IMR-90 (cell line): ENCODE data around the gene AKR1A1. TPM values are rescaled to one million over a fixed set of nuclear protein-coding genes. Genes with fewer than 3 reads are reported as not detected.
A peak's percentile ranks its signal among the peaks of the same experiment; 100 is the strongest.

Experiments
- ATAC-seq: fragments of 200-7000 bp; cut with Tn5 transposase; 2 replicates; pipeline ENCODE4 v1.9.1; 2020; ENCODE audit warnings: low read depth, mild to moderate bottlenecking, moderate library complexity
- BruUV-seq: library from RNA; stranded (reverse); fragments of 400-500 nt; replicated peaks from 2 replicates; lab custom pipeline; 2021; lab: Mats Ljungman, UMichigan
- CTCF ChIA-PET: fragments of 300-600 bp; formaldehyde crosslinking; extraction: SDS; loops from one replicate; lab custom pipeline; 2021; ENCODE audit warnings: antibody characterized with exemption; lab: Yijun Ruan, JAX
- POLR2A ChIA-PET: fragments of 300-600 bp; sonication (Branson Sonifier 250); formaldehyde crosslinking; loops from one replicate; lab custom pipeline; 2022; ENCODE audit warnings: antibody characterized with exemption; ENCODE audit not compliant: unreplicated experiment; lab: Charles Lee
- DNase-seq: peaks from one replicate; pipeline ENCODE4 v3.0.0; 2013
- H2AFZ ChIP-seq: replicated peaks from 2 replicates; pipeline ENCODE3; 2013; ENCODE audit warnings: low read length, mild to moderate bottlenecking; ENCODE audit not compliant: poor library complexity
- H2AK5ac ChIP-seq: 2 replicates; pipeline ENCODE4 v1.6.1; 2013; ENCODE audit warnings: low read depth, low read length, inconsistent platforms
- H2AK9ac ChIP-seq: replicated peaks from 2 replicates; pipeline ENCODE3; 2013; ENCODE audit warnings: mild to moderate bottlenecking, low read depth, low read length, moderate library complexity; ENCODE audit not compliant: poor library complexity
- H2BK120ac ChIP-seq: 2 replicates; pipeline ENCODE4 v1.6.1; 2013; ENCODE audit warnings: low read depth, low read length, inconsistent platforms
- H2BK15ac ChIP-seq: 3 replicates; pipeline ENCODE4 v1.6.1; 2013; ENCODE audit warnings: low read depth, low read length, inconsistent platforms
- H2BK20ac ChIP-seq: 2 replicates; pipeline ENCODE4 v1.6.1; 2013; ENCODE audit warnings: low read depth, mild to moderate bottlenecking, inconsistent platforms, low read length, moderate library complexity
- H2BK5ac ChIP-seq: 2 replicates; pipeline ENCODE4 v1.6.1; 2013; ENCODE audit warnings: mild to moderate bottlenecking, low read depth, low read length, inconsistent platforms; ENCODE audit not compliant: poor library complexity, severe bottlenecking
- H3K14ac ChIP-seq: replicated peaks from 2 replicates; pipeline ENCODE4 v1.6.1; 2013; ENCODE audit warnings: low read depth, low read length, inconsistent platforms
- H3K18ac ChIP-seq: 2 replicates; pipeline ENCODE4 v1.6.1; 2013; ENCODE audit warnings: low read depth, low read length, control low read depth
- H3K23ac ChIP-seq: 2 replicates; pipeline ENCODE4 v1.6.1; 2013; ENCODE audit warnings: low read depth, low read length, inconsistent platforms
- H3K27ac ChIP-seq: 2 replicates; pipeline ENCODE4 v1.5.1; 2013; ENCODE audit warnings: mild to moderate bottlenecking, control low read depth, low read length; ENCODE audit not compliant: insufficient read depth
- H3K27me3 ChIP-seq: 2 replicates; pipeline ENCODE4 v1.6.1; 2013; ENCODE audit warnings: low read length; ENCODE audit not compliant: control insufficient read depth, insufficient read depth
- H3K36me3 ChIP-seq: 2 replicates; pipeline ENCODE4 v1.6.1; 2013; ENCODE audit warnings: low read length, mixed read lengths; ENCODE audit not compliant: control insufficient read depth, insufficient read depth
- H3K4ac ChIP-seq: 2 replicates; pipeline ENCODE4 v1.6.1; 2013; ENCODE audit warnings: low read depth, low read length, inconsistent platforms
- H3K4me1 ChIP-seq: 2 replicates; pipeline ENCODE4 v1.6.1; 2013; ENCODE audit warnings: low read length, mixed read lengths; ENCODE audit not compliant: control insufficient read depth, insufficient read depth
- H3K4me2 ChIP-seq: 2 replicates; pipeline ENCODE4 v1.6.1; 2013; ENCODE audit warnings: low read depth, mild to moderate bottlenecking, control low read depth, low read length, moderate library complexity
- H3K4me3 ChIP-seq: 2 replicates; pipeline ENCODE4 v1.5.1; 2013; ENCODE audit warnings: low read depth, mild to moderate bottlenecking, control low read depth, low read length, moderate library complexity; ENCODE audit not compliant: insufficient read depth
- H3K56ac ChIP-seq: 2 replicates; pipeline ENCODE4 v1.6.1; 2013; ENCODE audit warnings: low read length, inconsistent platforms; ENCODE audit not compliant: insufficient read depth; ENCODE audit errors: extremely low read depth
- H3K79me1 ChIP-seq, 2 experiments: 2 replicates each; pipeline ENCODE4 v1.6.1; 2013; ENCODE audit warnings: low read length in 2 of 2, inconsistent platforms in 1 of 2, low read depth in 1 of 2
- H3K9ac ChIP-seq: 2 replicates; pipeline ENCODE4 v1.6.1; 2013; ENCODE audit warnings: low read depth, low read length, control low read depth
- H3K9me1 ChIP-seq: 2 replicates; pipeline ENCODE4 v1.6.1; 2013; ENCODE audit warnings: low read length, inconsistent platforms; ENCODE audit not compliant: insufficient read depth
- H3K9me3 ChIP-seq: 2 replicates; pipeline ENCODE4 v1.6.1; 2013; ENCODE audit warnings: low read length; ENCODE audit not compliant: control insufficient read depth, insufficient read depth
- H4K20me1 ChIP-seq: 2 replicates; pipeline ENCODE4 v1.6.1; 2013; ENCODE audit warnings: low read length, inconsistent platforms; ENCODE audit not compliant: insufficient read depth
- H4K5ac ChIP-seq: 2 replicates; pipeline ENCODE4 v1.6.1; 2013; ENCODE audit warnings: mild to moderate bottlenecking, low read depth, low read length, control low read depth
- H4K8ac ChIP-seq, 2 experiments: 2 replicates each; pipeline ENCODE4 v1.6.1; 2013; ENCODE audit warnings: low read depth in 2 of 2, low read length in 2 of 2, control low read depth in 1 of 2, inconsistent platforms in 1 of 2
- H4K91ac ChIP-seq: 2 replicates; pipeline ENCODE4 v1.6.1; 2013; ENCODE audit warnings: low read depth, low read length, inconsistent platforms; ENCODE audit not compliant: insufficient read depth
- BHLHE40 ChIP-seq: fragments of 150-350 bp; IDR thresholded peaks from 2 replicates; pipeline ENCODE4 v1.6.1; 2016; ENCODE audit warnings: mild to moderate bottlenecking, low read depth, low read length
- MXI1 ChIP-seq: IDR thresholded peaks from 2 replicates; pipeline ENCODE4 v1.6.1; 2012; ENCODE audit warnings: low read depth, mild to moderate bottlenecking, low read length, moderate library complexity, borderline replicate concordance
- POLR2A ChIP-seq: IDR thresholded peaks from 2 replicates; pipeline ENCODE4 v1.6.1; 2012; ENCODE audit warnings: mild to moderate bottlenecking, low read depth, low read length
- RAD21 ChIP-seq: IDR thresholded peaks from 2 replicates; pipeline ENCODE4 v1.6.1; 2012; ENCODE audit warnings: low read length, improper control_type of control experiment
- RFX5 ChIP-seq: IDR thresholded peaks from 2 replicates; pipeline ENCODE4 v1.8.0; 2012; ENCODE audit warnings: low read depth, mild to moderate bottlenecking, low read length, moderate library complexity
- WGBS, 2 experiments: methylation state at CpG; one replicate each; pipeline versions ENCODE4 v1.1.5 to v1.1.7; 2013; ENCODE audit warnings: missing lambda C conversion rate in 2 of 2; ENCODE audit not compliant: insufficient read length in 1 of 2; ENCODE audit errors: extremely low coverage in 2 of 2; 5-methylcytosine and 5-hydroxymethylcytosine counted together
- dilution Hi-C: fragments of 300-500 bp; cut with HindIII; formaldehyde crosslinking; loops from one replicate; pipeline ENCODE4 v1.14.3; 2018; ENCODE audit warnings: low sequenced_read_pairs; ENCODE audit not compliant: unreplicated experiment
- in situ Hi-C: fragments of 300-500 bp; cut with MboI; formaldehyde crosslinking; loops from 3 replicates; pipeline ENCODE4 v1.14.3; 2019; ENCODE audit warnings: low sequenced_read_pairs, inconsistent platforms, mixed read lengths
- intact Hi-C: fragments of 100-400 bp; cut with micrococcal nuclease; formaldehyde crosslinking; loops from 2 replicates; pipeline ENCODE4 v1.10.0; 2022
- polyA plus RNA-seq, 3 experiments: library from polyadenylated mRNA; depleted of rRNA; stranded (reverse); fragments of >200 nt; gene quantifications; 2 replicates each; pipeline ENCODE4 v1.2.3, GENCODE V29; 2012; ENCODE audit warnings: low replicate concordance in 1 of 3
- total RNA-seq: library from RNA; depleted of rRNA; stranded (reverse); fragments of >200 nt; gene quantifications from 2 replicates; pipeline ENCODE4 v1.2.3, GENCODE V29; 2012
- TF ChIP-seq, protein P1 (sequence below): fragments of 150-350 bp; IDR thresholded peaks from 2 replicates; pipeline ENCODE4 v1.6.1; 2016; ENCODE audit warnings: low read depth, mild to moderate bottlenecking, low read length, moderate library complexity, borderline replicate concordance

AKR1A1 gene
- total and polyA plus RNA-seq, 2 of the 4 experiments (the other 2 are of a cell fraction): 141 to 151 TPM

DNA sequence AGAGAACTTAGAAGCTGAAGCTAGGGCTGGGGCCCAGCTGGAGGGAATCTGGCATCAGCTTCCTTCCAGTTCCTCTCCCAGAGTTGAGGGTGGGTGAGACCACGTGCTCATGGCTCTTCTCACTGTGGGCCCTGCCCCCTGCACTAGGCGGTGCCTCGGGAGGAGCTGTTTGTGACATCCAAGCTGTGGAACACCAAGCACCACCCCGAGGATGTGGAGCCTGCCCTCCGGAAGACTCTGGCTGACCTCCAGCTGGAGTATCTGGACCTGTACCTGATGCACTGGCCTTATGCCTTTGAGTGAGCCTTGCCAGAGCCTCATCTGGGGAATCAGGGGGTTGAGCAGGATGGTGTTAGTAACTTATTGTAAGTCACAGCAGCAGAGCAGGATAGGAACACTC lies 16.1 kb downstream of the AKR1A1 start:
- DNase-seq: no peak
- dilution Hi-C loops: no loop called here
- POLR2A ChIA-PET: interaction anchor here (1.4 kb wide), 1 partner anchor 45 kb away, joined by 4 read pairs; the partner anchor contains the start of gene PRDX1

More for the DNA sequence above, 16.1 kb downstream of the AKR1A1 start:
- Histone ChIP-seq H3K23ac (no peak overlapping the region), H4K20me1 (no peaks in the 10 kb centered on the region; the same call in 1 of the 2 replicates), H3K4me3 (no peak overlapping the region), H3K56ac (no peak overlapping the region), H4K5ac (no peak overlapping the region), H3K9me3 (no peaks in the 10 kb centered on the region), H4K8ac (no peak overlapping the region), H3K27ac (no peak overlapping the region), H3K9ac (no peak overlapping the region), H3K14ac (no peak overlapping the region), H2BK120ac (no peak overlapping the region), H2AK9ac (peak overlapping the region; percentile 26), H2AK5ac (no peak overlapping the region), H2AFZ (no peak overlapping the region), H3K4me1 (no peaks in the 10 kb centered on the region), H3K36me3 (peaks cover 43% of the 10 kb centered on the region), H3K27me3 (no peaks in the 10 kb centered on the region), H2BK15ac (no peak overlapping the region), H2BK20ac (no peak overlapping the region), H4K91ac (no peak overlapping the region), H3K9me1 (no peaks in the 10 kb centered on the region), H3K18ac (no peak overlapping the region), H3K79me1 (peaks cover under 1 to 16% of the 10 kb centered on the region in 2 experiments; a peak in 1 of 4 replicates), H2BK5ac (no peak overlapping the region), H3K4me2 (no peak overlapping the region), H3K4ac (no peak overlapping the region)
- TF ChIP-seq POLR2A (no peak), BHLHE40 (no peak), RAD21 (no peak), RFX5 (no peak), MXI1 (no peak)
- TF ChIP-seq, protein P1, sequence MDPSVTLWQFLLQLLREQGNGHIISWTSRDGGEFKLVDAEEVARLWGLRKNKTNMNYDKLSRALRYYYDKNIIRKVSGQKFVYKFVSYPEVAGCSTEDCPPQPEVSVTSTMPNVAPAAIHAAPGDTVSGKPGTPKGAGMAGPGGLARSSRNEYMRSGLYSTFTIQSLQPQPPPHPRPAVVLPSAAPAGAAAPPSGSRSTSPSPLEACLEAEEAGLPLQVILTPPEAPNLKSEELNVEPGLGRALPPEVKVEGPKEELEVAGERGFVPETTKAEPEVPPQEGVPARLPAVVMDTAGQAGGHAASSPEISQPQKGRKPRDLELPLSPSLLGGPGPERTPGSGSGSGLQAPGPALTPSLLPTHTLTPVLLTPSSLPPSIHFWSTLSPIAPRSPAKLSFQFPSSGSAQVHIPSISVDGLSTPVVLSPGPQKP: no peak
- intact Hi-C loops: no loop called here
- in situ Hi-C loops: loop anchor here (5.0 kb wide), 2 partner anchors 49 to 554 kb away; partner anchors contain the start of genes HECTD3 and UROD
- no TSS peak for BruUV-seq
- CTCF ChIA-PET: interaction anchor here (0.5 kb wide), 2 partner anchors 282 to 288 kb away, joined by 3 to 4 read pairs; no protein-coding TSS in a partner anchor
- no peak for ATAC-seq
- 0% methylated on average over 1 of the region's 5 CpGs; no CpG with 5 or more reads in 1 of the 2 experiments for WGBS, 2 experiments
